ENCODE measurements around the gene CCDC12.

The CCDC12 gene

GRCh38 chr3:46905661-46906451, 70.7 kb downstream of the CCDC12 start:
- DNase-seq (ENCODE audit: low read depth in 2 of 2) = no peak

DNA sequence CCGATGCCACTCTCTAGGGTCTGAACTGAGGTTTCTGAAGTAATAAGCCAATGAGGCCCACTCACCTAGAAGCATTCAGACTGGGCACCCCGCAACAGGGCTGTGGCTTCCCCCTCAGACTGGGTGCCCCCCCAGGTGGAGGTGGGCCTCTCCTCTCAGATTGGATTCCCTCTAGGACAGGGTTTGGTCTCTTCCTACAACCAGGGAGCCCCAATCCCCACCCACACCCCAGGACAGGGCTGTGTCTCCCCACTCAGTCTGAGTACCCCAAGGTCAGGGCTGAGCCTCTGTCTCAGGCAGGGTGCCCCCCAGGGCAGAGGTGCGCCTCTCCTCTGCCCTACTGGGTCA, 71.4 kb downstream of the CCDC12 start:
- DNase-seq (ENCODE audit: low read depth in 2 of 2) = no peak

DNA sequence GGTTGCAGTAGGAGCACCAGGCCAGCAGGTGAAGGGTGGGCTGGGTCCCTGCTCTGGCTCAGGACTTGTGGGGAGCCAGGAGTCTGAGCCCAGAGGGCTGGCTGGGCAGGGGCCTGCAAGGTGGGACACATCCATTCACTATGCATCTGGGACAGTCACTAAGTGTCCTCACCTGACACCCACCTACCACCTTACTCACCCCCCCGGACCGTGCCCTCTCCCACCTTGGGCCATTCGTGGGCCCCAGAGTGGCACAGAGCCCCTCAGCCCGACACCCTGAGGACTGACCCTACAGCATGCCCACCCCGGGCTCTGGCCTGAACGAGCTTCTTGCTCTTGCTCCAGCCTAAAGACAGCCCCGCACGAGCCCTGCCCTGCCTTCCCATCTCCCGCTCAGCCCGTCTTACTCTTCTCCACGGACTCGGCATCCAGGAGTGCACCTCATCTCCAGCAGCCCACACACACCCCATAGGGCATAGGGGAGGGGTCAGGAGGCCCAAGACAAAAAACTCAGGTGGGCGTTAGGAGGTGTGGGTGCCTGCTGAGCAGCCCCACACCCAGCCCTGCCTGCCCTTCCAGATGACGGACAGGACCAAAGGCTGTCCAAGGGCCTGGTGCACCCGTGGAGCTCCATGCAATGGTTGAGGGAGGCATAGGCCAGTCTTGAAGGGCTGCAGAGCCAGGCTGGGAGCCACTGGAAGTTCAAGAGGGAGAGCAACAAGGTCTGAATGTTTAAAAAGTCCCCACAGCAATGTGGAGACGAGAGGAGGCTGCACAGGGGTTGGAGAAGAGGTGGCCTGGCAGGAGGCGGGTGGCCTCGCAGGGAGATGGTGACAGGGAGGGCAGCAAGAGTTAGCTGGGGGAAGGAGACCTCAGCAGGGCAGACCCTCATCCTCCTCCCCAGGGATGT, 72.0 kb downstream of the CCDC12 start:
- no peak for DNase-seq (ENCODE audit: low read depth in 2 of 2)

DNA sequence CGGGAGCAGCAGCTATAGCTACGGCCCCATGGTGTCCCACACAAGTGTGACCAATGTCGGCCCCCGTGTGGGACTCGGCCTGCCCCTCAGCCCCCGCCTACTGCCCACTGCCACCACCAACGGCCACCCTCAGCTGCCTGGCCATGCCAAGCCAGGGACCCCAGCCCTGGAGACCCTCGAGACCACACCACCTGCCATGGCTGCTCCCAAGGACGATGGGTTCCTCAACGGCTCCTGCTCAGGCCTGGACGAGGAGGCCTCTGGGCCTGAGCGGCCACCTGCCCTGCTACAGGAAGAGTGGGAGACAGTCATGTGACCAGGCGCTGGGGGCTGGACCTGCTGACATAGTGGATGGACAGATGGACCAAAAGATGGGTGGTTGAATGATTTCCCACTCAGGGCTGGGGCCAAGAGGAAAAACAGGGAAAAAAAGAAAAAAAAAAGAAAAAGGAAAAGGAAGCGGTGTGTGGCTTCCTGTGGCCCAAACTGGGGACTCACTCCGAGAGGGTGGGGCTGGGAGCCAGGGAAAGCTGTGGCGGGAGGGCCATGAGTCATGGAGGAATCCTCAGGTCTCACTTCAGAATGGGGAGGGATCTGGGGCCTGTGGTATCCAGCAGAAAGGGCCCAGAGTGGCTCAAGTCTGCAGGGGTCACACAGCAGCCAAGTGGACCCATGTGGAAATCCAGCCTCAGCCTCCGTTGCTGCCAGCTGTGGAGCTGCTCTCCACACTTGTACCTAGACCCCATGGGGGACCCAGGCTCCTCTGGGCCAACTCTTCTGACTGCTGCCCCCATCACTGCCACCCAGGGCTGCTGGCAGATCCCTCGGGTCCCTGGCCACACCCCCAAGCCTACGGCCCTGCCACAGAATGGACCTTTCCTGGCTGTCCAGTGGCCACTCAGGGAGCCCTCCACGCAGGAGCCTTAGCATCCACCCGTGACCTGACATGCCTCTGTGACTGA, 72.9 kb downstream of the CCDC12 start:
- no peak for DNase-seq (ENCODE audit: low read depth in 2 of 2)

- DNase-seq (ENCODE audit: low read depth in 2 of 2) = no peak
Observed at GRCh38 chr3:46902188-46902631, 74.3 kb downstream of the CCDC12 start.

DNA sequence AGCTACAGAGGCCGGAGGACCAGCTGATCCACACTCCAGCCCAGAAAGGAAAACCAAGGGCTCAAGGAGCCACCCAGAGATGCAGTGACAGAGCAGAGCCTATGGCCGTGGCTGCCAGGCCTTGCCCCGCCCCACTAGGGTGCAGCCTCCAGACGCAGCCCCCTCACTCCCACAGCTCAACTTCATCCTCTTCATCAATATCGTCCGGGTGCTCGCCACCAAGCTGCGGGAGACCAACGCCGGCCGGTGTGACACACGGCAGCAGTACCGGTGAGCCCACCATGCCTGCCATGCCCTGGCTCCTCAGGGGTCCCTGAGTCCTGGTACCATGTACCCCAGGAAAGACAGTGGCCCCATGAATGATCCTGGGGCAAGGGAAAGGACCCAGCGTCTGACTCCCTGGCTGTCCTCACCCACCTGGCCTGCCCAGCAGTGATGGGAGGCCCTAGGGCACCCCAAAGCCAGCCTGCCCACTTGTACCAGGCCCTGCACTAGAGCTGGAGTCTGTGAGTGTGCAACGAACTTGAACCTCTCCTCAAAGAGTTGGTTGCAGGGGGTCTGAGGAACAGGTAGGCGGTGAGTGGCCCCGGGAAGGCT, 74.9 kb downstream of the CCDC12 start:
- DNase-seq (ENCODE audit: low read depth in 2 of 2) = no peak

GRCh38 chr3:46901061-46901460, 75.5 kb downstream of the CCDC12 start:
- no peak for DNase-seq (ENCODE audit: low read depth in 2 of 2)

- no peak for DNase-seq (ENCODE audit: low read depth in 2 of 2)
Observed at GRCh38 chr3:46900356-46900755, 76.2 kb downstream of the CCDC12 start.

- DNase-seq (ENCODE audit: low read depth in 2 of 2) = no peak
Observed at GRCh38 chr3:46900007-46900292, 76.6 kb downstream of the CCDC12 start.

- DNase-seq (ENCODE audit: low read depth in 2 of 2) = no peak
Observed at GRCh38 chr3:46899151-46900006, 77.2 kb downstream of the CCDC12 start.

- no peak for DNase-seq (ENCODE audit: low read depth in 2 of 2)
Observed at GRCh38 chr3:46898321-46899150, 78.0 kb downstream of the CCDC12 start.

- DNase-seq (ENCODE audit: low read depth in 2 of 2) = no peak
Observed at GRCh38 chr3:46897829-46898320, 78.7 kb downstream of the CCDC12 start.

DNA sequence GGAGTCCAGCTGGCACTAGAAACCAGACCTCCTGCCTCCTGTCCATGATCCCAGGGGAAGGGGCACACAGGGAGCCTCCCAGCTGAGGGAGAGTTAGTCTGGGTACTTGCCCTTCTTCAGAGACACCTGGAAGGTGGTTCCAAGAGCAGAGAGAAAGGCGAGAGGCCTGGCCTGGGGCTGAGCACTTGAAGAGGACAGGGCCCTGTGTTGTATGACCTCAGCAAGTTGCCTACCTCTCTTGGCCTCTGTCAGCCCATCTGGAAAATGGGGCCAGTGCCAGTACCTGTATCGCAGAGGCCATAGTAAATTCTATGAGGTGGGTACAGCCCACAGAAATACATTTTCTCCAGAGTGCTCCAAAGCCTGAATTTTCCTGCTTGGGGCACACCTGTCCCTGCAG, 79.5 kb downstream of the CCDC12 start:
- no peak for DNase-seq (ENCODE audit: low read depth in 2 of 2)

- no peak for DNase-seq (ENCODE audit: low read depth in 2 of 2)
Observed at GRCh38 chr3:46896386-46896785, 80.2 kb downstream of the CCDC12 start.

- no peak for DNase-seq (ENCODE audit: low read depth in 2 of 2)
Observed at GRCh38 chr3:46895761-46896160, 80.8 kb downstream of the CCDC12 start.

- peak; percentile 64 to 73 for DNase-seq (ENCODE audit: low read depth in 2 of 2)
Observed at GRCh38 chr3:46895204-46895660, 81.3 kb downstream of the CCDC12 start.

- DNase-seq (ENCODE audit: low read depth in 2 of 2) = no peak
Observed at GRCh38 chr3:46894256-46894655, 82.3 kb downstream of the CCDC12 start.

DNA sequence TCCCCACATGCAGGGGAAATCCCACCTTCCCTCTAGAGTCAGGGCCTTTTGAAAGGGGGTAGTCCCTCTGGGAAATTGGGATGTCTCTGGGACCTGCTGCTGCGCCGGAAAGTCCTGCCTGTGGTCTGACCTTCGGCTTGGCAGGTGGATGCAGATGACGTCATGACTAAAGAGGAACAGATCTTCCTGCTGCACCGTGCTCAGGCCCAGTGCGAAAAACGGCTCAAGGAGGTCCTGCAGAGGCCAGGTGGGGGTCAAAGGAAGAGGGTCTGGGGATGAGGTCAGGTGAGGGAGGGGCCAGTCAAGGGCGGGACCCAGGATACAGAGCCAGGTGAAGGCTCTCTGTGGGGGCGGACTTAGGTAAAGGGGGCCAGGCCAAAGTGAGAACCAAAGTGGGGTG, 82.8 kb downstream of the CCDC12 start:
- DNase-seq (ENCODE audit: low read depth in 2 of 2) = no peak

- no peak for DNase-seq (ENCODE audit: low read depth in 2 of 2)
Observed at GRCh38 chr3:46893146-46893748, 83.3 kb downstream of the CCDC12 start.

Data from stimulated activated CD8-positive, alpha-beta memory T cell treated with anti-CD3 and anti-CD28 coated beads, Interleukin-2, amount 100 ng/mL, for 48 hours (primary cell).